H1 (cell line): ENCODE measurements around the gene LPCAT3.

ENCODE experiments used
- BACH1 ChIP-seq: IDR thresholded peaks from 2 replicates; pipeline ENCODE4 v1.6.1; 2012; ENCODE audit warnings: low read length, improper control_type of control experiment
- CEBPB ChIP-seq: IDR thresholded peaks from 2 replicates; pipeline ENCODE4 v1.6.1; 2012; ENCODE audit warnings: low read depth, low read length
- EZH2 ChIP-seq: fragments of 200-600 bp; sonication (generic); IDR thresholded peaks from 2 replicates; pipeline ENCODE4 v1.7.1; 2012; ENCODE audit warnings: low read depth, mild to moderate bottlenecking, moderate library complexity, low read length, inconsistent platforms; ENCODE audit not compliant: severe bottlenecking
- GABPA ChIP-seq: IDR thresholded peaks from 2 replicates; pipeline ENCODE4 v1.6.1; 2011; ENCODE audit warnings: mild to moderate bottlenecking, low read length, moderate library complexity, borderline replicate concordance; ENCODE audit not compliant: insufficient read depth
- JUND ChIP-seq: IDR thresholded peaks from 2 replicates; pipeline ENCODE4 v1.6.1; 2011; ENCODE audit warnings: mild to moderate bottlenecking, improper control_type of control experiment, low read length
- POLR2A ChIP-seq, 2 experiments: IDR thresholded peaks; 1 replicate in 1 of 2; 2 replicates in 1 of 2; pipeline ENCODE4 v1.6.1; 2011; ENCODE audit warnings: low read depth in 2 of 2, low read length in 2 of 2, mild to moderate bottlenecking in 2 of 2; ENCODE audit errors: control extremely low read depth in 1 of 2
- POLR2AphosphoS5 ChIP-seq: IDR thresholded peaks from 2 replicates; pipeline ENCODE4 v1.6.1; 2011; ENCODE audit warnings: low read depth, low read length
- SIN3A ChIP-seq, 2 experiments: IDR thresholded peaks in 1 of 2; conservative IDR thresholded peaks in 1 of 2; 2 replicates each; pipeline ENCODE4 v1.6.1; 2011 to 2012; ENCODE audit warnings: low read length in 2 of 2, improper control_type of control experiment in 1 of 2, low read depth in 1 of 2, mild to moderate bottlenecking in 1 of 2
- SP1 ChIP-seq: IDR thresholded peaks from 2 replicates; pipeline ENCODE4 v1.6.1; 2011; ENCODE audit warnings: low read depth, low read length
- TAF1 ChIP-seq: IDR thresholded peaks from 2 replicates; pipeline ENCODE4 v1.6.1; 2011; ENCODE audit warnings: mild to moderate bottlenecking, low read depth, low read length
- TF ChIP-seq, protein P1 (sequence below), 3 experiments: IDR thresholded peaks; 1 replicate in 2 of 3; 2 replicates in 1 of 3; pipeline versions ENCODE4 v1.5.1 to v1.6.1; 2011; ENCODE audit warnings: low read length in 3 of 3, mild to moderate bottlenecking in 3 of 3, inconsistent platforms in 2 of 3, low read depth in 1 of 3, moderate library complexity in 1 of 3; ENCODE audit not compliant: insufficient read depth in 1 of 3; ENCODE audit errors: control extremely low read depth in 1 of 3
- TF ChIP-seq, protein P2 (sequence below): fragments of 300-600 bp; sonication (generic); IDR thresholded peaks from 2 replicates; pipeline ENCODE4 v1.7.1; 2012; ENCODE audit warnings: low read length, moderate library complexity, mild to moderate bottlenecking, inconsistent platforms; ENCODE audit not compliant: insufficient replicate concordance
- TF ChIP-seq, protein P3 (sequence below): IDR thresholded peaks from 2 replicates; pipeline ENCODE4 v1.6.1; 2012; ENCODE audit warnings: low read length, inconsistent platforms

DNA sequence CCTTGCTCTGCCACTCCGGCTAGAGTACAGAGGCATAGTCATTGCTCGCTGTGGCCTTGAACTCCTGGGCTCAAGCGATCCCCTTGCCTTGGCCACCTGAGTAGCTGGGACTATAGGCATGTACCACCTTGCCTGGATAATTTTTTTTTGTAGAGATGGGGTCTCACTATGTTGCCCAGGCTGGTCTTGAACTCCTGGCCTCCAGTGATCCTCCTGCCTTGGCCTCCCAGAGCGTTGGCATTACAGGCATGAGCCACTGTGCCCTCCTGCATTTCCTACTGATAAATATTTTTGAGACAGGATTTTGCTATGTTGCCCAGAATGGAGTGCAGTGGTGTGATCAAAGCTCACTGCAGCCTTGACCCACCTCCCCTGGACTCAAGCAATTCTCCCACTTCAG, 38.2 kb downstream of the LPCAT3 start:
- TF ChIP-seq, protein P1, sequence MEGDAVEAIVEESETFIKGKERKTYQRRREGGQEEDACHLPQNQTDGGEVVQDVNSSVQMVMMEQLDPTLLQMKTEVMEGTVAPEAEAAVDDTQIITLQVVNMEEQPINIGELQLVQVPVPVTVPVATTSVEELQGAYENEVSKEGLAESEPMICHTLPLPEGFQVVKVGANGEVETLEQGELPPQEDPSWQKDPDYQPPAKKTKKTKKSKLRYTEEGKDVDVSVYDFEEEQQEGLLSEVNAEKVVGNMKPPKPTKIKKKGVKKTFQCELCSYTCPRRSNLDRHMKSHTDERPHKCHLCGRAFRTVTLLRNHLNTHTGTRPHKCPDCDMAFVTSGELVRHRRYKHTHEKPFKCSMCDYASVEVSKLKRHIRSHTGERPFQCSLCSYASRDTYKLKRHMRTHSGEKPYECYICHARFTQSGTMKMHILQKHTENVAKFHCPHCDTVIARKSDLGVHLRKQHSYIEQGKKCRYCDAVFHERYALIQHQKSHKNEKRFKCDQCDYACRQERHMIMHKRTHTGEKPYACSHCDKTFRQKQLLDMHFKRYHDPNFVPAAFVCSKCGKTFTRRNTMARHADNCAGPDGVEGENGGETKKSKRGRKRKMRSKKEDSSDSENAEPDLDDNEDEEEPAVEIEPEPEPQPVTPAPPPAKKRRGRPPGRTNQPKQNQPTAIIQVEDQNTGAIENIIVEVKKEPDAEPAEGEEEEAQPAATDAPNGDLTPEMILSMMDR (IDR thresholded peaks at IDR 0.05; ENCODE audit: control extremely low read depth in 1 of 3, insufficient read depth in 1 of 3, low read depth in 1 of 3, low read length in 3 of 3) = no peak
- TF ChIP-seq BACH1 = no peak
- TF ChIP-seq POLR2A (IDR thresholded peaks at IDR 0.05; ENCODE audit: control extremely low read depth in 1 of 2, low read depth in 2 of 2, low read length in 2 of 2) = no peak
- TF ChIP-seq CEBPB = no peak
- no peak for TF ChIP-seq SP1
- TF ChIP-seq, protein P2, sequence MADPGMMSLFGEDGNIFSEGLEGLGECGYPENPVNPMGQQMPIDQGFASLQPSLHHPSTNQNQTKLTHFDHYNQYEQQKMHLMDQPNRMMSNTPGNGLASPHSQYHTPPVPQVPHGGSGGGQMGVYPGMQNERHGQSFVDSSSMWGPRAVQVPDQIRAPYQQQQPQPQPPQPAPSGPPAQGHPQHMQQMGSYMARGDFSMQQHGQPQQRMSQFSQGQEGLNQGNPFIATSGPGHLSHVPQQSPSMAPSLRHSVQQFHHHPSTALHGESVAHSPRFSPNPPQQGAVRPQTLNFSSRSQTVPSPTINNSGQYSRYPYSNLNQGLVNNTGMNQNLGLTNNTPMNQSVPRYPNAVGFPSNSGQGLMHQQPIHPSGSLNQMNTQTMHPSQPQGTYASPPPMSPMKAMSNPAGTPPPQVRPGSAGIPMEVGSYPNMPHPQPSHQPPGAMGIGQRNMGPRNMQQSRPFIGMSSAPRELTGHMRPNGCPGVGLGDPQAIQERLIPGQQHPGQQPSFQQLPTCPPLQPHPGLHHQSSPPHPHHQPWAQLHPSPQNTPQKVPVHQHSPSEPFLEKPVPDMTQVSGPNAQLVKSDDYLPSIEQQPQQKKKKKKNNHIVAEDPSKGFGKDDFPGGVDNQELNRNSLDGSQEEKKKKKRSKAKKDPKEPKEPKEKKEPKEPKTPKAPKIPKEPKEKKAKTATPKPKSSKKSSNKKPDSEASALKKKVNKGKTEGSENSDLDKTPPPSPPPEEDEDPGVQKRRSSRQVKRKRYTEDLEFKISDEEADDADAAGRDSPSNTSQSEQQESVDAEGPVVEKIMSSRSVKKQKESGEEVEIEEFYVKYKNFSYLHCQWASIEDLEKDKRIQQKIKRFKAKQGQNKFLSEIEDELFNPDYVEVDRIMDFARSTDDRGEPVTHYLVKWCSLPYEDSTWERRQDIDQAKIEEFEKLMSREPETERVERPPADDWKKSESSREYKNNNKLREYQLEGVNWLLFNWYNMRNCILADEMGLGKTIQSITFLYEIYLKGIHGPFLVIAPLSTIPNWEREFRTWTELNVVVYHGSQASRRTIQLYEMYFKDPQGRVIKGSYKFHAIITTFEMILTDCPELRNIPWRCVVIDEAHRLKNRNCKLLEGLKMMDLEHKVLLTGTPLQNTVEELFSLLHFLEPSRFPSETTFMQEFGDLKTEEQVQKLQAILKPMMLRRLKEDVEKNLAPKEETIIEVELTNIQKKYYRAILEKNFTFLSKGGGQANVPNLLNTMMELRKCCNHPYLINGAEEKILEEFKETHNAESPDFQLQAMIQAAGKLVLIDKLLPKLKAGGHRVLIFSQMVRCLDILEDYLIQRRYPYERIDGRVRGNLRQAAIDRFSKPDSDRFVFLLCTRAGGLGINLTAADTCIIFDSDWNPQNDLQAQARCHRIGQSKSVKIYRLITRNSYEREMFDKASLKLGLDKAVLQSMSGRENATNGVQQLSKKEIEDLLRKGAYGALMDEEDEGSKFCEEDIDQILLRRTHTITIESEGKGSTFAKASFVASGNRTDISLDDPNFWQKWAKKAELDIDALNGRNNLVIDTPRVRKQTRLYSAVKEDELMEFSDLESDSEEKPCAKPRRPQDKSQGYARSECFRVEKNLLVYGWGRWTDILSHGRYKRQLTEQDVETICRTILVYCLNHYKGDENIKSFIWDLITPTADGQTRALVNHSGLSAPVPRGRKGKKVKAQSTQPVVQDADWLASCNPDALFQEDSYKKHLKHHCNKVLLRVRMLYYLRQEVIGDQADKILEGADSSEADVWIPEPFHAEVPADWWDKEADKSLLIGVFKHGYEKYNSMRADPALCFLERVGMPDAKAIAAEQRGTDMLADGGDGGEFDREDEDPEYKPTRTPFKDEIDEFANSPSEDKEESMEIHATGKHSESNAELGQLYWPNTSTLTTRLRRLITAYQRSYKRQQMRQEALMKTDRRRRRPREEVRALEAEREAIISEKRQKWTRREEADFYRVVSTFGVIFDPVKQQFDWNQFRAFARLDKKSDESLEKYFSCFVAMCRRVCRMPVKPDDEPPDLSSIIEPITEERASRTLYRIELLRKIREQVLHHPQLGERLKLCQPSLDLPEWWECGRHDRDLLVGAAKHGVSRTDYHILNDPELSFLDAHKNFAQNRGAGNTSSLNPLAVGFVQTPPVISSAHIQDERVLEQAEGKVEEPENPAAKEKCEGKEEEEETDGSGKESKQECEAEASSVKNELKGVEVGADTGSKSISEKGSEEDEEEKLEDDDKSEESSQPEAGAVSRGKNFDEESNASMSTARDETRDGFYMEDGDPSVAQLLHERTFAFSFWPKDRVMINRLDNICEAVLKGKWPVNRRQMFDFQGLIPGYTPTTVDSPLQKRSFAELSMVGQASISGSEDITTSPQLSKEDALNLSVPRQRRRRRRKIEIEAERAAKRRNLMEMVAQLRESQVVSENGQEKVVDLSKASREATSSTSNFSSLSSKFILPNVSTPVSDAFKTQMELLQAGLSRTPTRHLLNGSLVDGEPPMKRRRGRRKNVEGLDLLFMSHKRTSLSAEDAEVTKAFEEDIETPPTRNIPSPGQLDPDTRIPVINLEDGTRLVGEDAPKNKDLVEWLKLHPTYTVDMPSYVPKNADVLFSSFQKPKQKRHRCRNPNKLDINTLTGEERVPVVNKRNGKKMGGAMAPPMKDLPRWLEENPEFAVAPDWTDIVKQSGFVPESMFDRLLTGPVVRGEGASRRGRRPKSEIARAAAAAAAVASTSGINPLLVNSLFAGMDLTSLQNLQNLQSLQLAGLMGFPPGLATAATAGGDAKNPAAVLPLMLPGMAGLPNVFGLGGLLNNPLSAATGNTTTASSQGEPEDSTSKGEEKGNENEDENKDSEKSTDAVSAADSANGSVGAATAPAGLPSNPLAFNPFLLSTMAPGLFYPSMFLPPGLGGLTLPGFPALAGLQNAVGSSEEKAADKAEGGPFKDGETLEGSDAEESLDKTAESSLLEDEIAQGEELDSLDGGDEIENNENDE = no peak
- TF ChIP-seq TAF1 = no peak
- TF ChIP-seq POLR2AphosphoS5 = no peak
- no peak for TF ChIP-seq JUND
- TF ChIP-seq SIN3A (conservative IDR thresholded peaks at IDR 0.05 in 1 of 2, IDR thresholded peaks at IDR 0.05 in 1 of 2; ENCODE audit: low read depth in 1 of 2, low read length in 2 of 2) = no peak
- no peak for TF ChIP-seq GABPA
- no peak for TF ChIP-seq EZH2
- TF ChIP-seq, protein P3, sequence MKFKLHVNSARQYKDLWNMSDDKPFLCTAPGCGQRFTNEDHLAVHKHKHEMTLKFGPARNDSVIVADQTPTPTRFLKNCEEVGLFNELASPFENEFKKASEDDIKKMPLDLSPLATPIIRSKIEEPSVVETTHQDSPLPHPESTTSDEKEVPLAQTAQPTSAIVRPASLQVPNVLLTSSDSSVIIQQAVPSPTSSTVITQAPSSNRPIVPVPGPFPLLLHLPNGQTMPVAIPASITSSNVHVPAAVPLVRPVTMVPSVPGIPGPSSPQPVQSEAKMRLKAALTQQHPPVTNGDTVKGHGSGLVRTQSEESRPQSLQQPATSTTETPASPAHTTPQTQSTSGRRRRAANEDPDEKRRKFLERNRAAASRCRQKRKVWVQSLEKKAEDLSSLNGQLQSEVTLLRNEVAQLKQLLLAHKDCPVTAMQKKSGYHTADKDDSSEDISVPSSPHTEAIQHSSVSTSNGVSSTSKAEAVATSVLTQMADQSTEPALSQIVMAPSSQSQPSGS = no peak
